Measurements from ENCODE around the gene SELENOS. TPM values are rescaled to one million over a fixed set of nuclear protein-coding genes. Genes with fewer than 3 reads are reported as not detected.

The SELENOS gene
- total and polyA plus RNA-seq, 9 of the 15 experiments (the other 6 are each of a cell fraction or from before 2014, with no cell fraction given): 24.9 to 57.4 (median 47.9) TPM

- POLR2A ChIA-PET: interaction anchor here (0.5 to 1.3 kb wide), 3 partner anchors 13 to 426 kb away, joined by 3 to 4 read pairs (median 3); no protein-coding TSS in a partner anchor
- BruUV-seq (replicated peaks): no TSS peak
- Histone ChIP-seq H3K9me3 (replicated peaks; ENCODE audit: control insufficient read depth, insufficient read depth, low read depth, low read length) (no peaks in the 10 kb centered on the region), H3K9me1 (ENCODE audit: control insufficient read depth, insufficient read depth, low read length) (no peaks in the 10 kb centered on the region), H2AFZ (ENCODE audit: low read depth, low read length) (no peak overlapping the region), H3K4me2 (ENCODE audit: insufficient read depth, low read length) (no peak overlapping the region), H3K4me3 (no peak overlapping the region), H3K27me3 (ENCODE audit: control insufficient read depth in 2 of 2, insufficient read depth in 2 of 2, low read length in 2 of 2) (peaks cover 0 to 48% of the 10 kb centered on the region in 2 experiments; a peak in 4 of 5 replicates), H3K9ac (ENCODE audit: insufficient read depth in 1 of 2, low read depth in 2 of 2, low read length in 2 of 2) (no peak overlapping the region), H3K4me1 (replicated peaks in 1 of 2; ENCODE audit: control insufficient read depth in 2 of 2, insufficient read depth in 2 of 2, low read length in 2 of 2) (no peaks in the 10 kb centered on the region; a peak in 1 of 5 replicates), H4K20me1 (replicated peaks; ENCODE audit: control insufficient read depth, insufficient read depth, low read length) (no peaks in the 10 kb centered on the region; the same call in none of the 2 replicates), H3K27ac (ENCODE audit: extremely low read depth, low read depth, low read length) (no peak overlapping the region), H3K79me2 (ENCODE audit: control insufficient read depth, insufficient read depth, low read length) (no peaks in the 10 kb centered on the region), H3K36me3 (ENCODE audit: control insufficient read depth, insufficient read depth, low read length) (no peaks in the 10 kb centered on the region)
- no peak for DNase-seq (ENCODE audit: extremely low read depth in 1 of 4, low spot score in 3 of 4)
- no peak for FAIRE-seq
- WGBS (ENCODE audit: insufficient coverage, low coverage, missing lambda C conversion rate): 25% methylated on average over 9 of the region's 10 CpGs
- intact Hi-C loops (cut with micrococcal nuclease) (no loop called here), in situ Hi-C loops (cut with MboI) (loop anchor here (10.0 kb wide), 1 partner anchor 188 kb away; no protein-coding TSS in a partner anchor)
- no peak for ATAC-seq
- CTCF ChIA-PET (ENCODE audit: low intra/inter-chr PET ratio): no interaction called here
- no peak for TF ChIP-seq THRB (CRISPR knock-in tag; conservative IDR thresholded peaks at IDR 0.05)
Observed at GRCh38 chr15:101306341-101307047, 29.2 kb upstream of the SELENOS start.

- ChIA-PET CTCF (ENCODE audit: low intra/inter-chr PET ratio) (no interaction called here), POLR2A (interaction anchor here (1.3 kb wide), 1 partner anchor 14 kb away, joined by 4 read pairs; no protein-coding TSS in a partner anchor)
- no TSS peak for BruUV-seq (replicated peaks)
- no peak overlapping the region for H3K4me2 ChIP-seq (ENCODE audit: insufficient read depth, low read length)
- no peak overlapping the region for H3K4me3 ChIP-seq
- H3K9ac ChIP-seq (ENCODE audit: insufficient read depth in 1 of 2, low read depth in 2 of 2, low read length in 2 of 2): no peak overlapping the region
- H3K79me2 ChIP-seq (ENCODE audit: control insufficient read depth, insufficient read depth, low read length): no peaks in the 10 kb centered on the region
- in situ Hi-C loops (cut with MboI): loop anchor here (10.0 kb wide), 1 partner anchor 189 kb away; no protein-coding TSS in a partner anchor
- H3K9me3 ChIP-seq (replicated peaks; ENCODE audit: control insufficient read depth, insufficient read depth, low read depth, low read length): no peaks in the 10 kb centered on the region
- H3K27ac ChIP-seq (ENCODE audit: extremely low read depth, low read depth, low read length): no peak overlapping the region
- 0 out of 2 replicates have a peak, but pooled peaks have one; percentile 42 for TF ChIP-seq EGR1 (conservative IDR thresholded peaks at IDR 0.05)
- no peak for TF ChIP-seq TCF7 (IDR thresholded peaks at IDR 0.05; ENCODE audit: borderline replicate concordance)
- DNase-seq (ENCODE audit: extremely low read depth in 1 of 4, low spot score in 3 of 4): no peak
- intact Hi-C loops (cut with micrococcal nuclease): no loop called here
- ATAC-seq: no peak; the same call in 2 of the 3 replicates
- no peak for FAIRE-seq
- no peaks in the 10 kb centered on the region for H3K9me1 ChIP-seq (ENCODE audit: control insufficient read depth, insufficient read depth, low read length)
- no peaks in the 10 kb centered on the region; a peak in 1 of 5 replicates for H3K4me1 ChIP-seq (replicated peaks in 1 of 2; ENCODE audit: control insufficient read depth in 2 of 2, insufficient read depth in 2 of 2, low read length in 2 of 2)
- H3K36me3 ChIP-seq (ENCODE audit: control insufficient read depth, insufficient read depth, low read length): no peaks in the 10 kb centered on the region
- H3K27me3 ChIP-seq (ENCODE audit: control insufficient read depth in 2 of 2, insufficient read depth in 2 of 2, low read length in 2 of 2): peaks cover 0 to 48% of the 10 kb centered on the region in 2 experiments; a peak in 4 of 5 replicates
- no peak overlapping the region for H2AFZ ChIP-seq (ENCODE audit: low read depth, low read length)
- no peaks in the 10 kb centered on the region; the same call in none of the 2 replicates for H4K20me1 ChIP-seq (replicated peaks; ENCODE audit: control insufficient read depth, insufficient read depth, low read length)
- WGBS (ENCODE audit: insufficient coverage, low coverage, missing lambda C conversion rate): 39% methylated on average over 3 of the region's 8 CpGs
Observed at GRCh38 chr15:101305820-101306255, 28.6 kb upstream of the SELENOS start.

All from K562 (cell line).